GM23338 (cell line): ENCODE results near the gene ACP2. TPM values are rescaled to one million over a fixed set of nuclear protein-coding genes. Genes with fewer than 3 reads are reported as not detected.
A peak's percentile ranks its signal among the peaks of the same experiment; 100 is the strongest.

Source experiments
- ATAC-seq: fragments of 200-7000 bp; cut with Tn5 transposase; 3 replicates; pipeline ENCODE4 v1.9.1; 2020
- DNase-seq: peaks from one replicate; pipeline ENCODE4 v3.0.0-alpha.2; 2015; ENCODE audit warnings: low spot score
- H2AFZ ChIP-seq: fragments of 200-600 bp; sonication (generic); 2 replicates; pipeline ENCODE4 v1.8.0; 2016; ENCODE audit warnings: antibody characterized with exemption, mild to moderate bottlenecking, moderate library complexity
- H3F3A ChIP-seq: fragments of 200-600 bp; sonication (generic); replicated peaks from 2 replicates; pipeline ENCODE4 v1.8.0; 2017; ENCODE audit warnings: antibody characterized with exemption, mixed run types, low read depth
- H3K27ac ChIP-seq: fragments of 200-600 bp; sonication (generic); 2 replicates; pipeline ENCODE4 v1.6.1; 2016; ENCODE audit warnings: low read depth
- H3K27me3 ChIP-seq: fragments of 200-600 bp; sonication (generic); 2 replicates; pipeline ENCODE4 v1.8.0; 2016; ENCODE audit warnings: mild to moderate bottlenecking, mixed run types, moderate library complexity; ENCODE audit not compliant: insufficient read depth
- H3K36me3 ChIP-seq: fragments of 200-600 bp; sonication (generic); 2 replicates; pipeline ENCODE4 v1.8.0; 2016; ENCODE audit warnings: mild to moderate bottlenecking; ENCODE audit not compliant: insufficient read depth
- H3K4me1 ChIP-seq: fragments of 200-600 bp; sonication (generic); 2 replicates; pipeline ENCODE4 v1.8.0; 2016; ENCODE audit warnings: mild to moderate bottlenecking, moderate library complexity; ENCODE audit not compliant: insufficient read depth
- H3K4me2 ChIP-seq: fragments of 200-600 bp; sonication (generic); 2 replicates; pipeline ENCODE4 v1.7.1; 2017; ENCODE audit warnings: mixed run types
- H3K4me3 ChIP-seq: fragments of 200-600 bp; sonication (generic); 2 replicates; pipeline ENCODE4 v1.6.1; 2016; ENCODE audit warnings: mixed run types
- H3K79me2 ChIP-seq: fragments of 200-600 bp; sonication (generic); replicated peaks from 2 replicates; pipeline ENCODE4 v1.8.0; 2017; ENCODE audit warnings: mild to moderate bottlenecking; ENCODE audit not compliant: insufficient read depth
- H3K9me2 ChIP-seq: fragments of 200-600 bp; sonication (generic); 2 replicates; pipeline ENCODE4 v1.8.0; 2017; ENCODE audit not compliant: insufficient read depth
- H4K20me1 ChIP-seq: fragments of 200-600 bp; sonication (generic); replicated peaks from 2 replicates; pipeline ENCODE4 v1.8.0; 2017; ENCODE audit warnings: mild to moderate bottlenecking; ENCODE audit not compliant: insufficient read depth
- H3K27ac Mint-ChIP-seq: 2 replicates; pipeline ENCODE4 v1.8.0; 2020; ENCODE audit warnings: inconsistent platforms, mild to moderate bottlenecking, moderate library complexity, mixed read lengths
- H3K27me3 Mint-ChIP-seq: 3 replicates; pipeline ENCODE4 v1.8.0; 2022; ENCODE audit warnings: low read depth, mild to moderate bottlenecking, moderate library complexity, mixed read lengths, inconsistent platforms; ENCODE audit not compliant: insufficient read depth, poor library complexity
- H3K36me3 Mint-ChIP-seq: 3 replicates; pipeline ENCODE4 v1.8.0; 2021; ENCODE audit warnings: low read depth, mild to moderate bottlenecking, inconsistent platforms, moderate library complexity, mixed read lengths
- H3K4me1 Mint-ChIP-seq: 3 replicates; pipeline ENCODE4 v1.8.0; 2020; ENCODE audit warnings: mild to moderate bottlenecking, inconsistent platforms, mixed read lengths
- H3K4me3 Mint-ChIP-seq: 3 replicates; pipeline ENCODE4 v1.8.0; 2021; ENCODE audit warnings: moderate library complexity, mild to moderate bottlenecking, inconsistent platforms, mixed read lengths
- H3K9me3 Mint-ChIP-seq: 3 replicates; pipeline ENCODE4 v1.8.0; 2020; ENCODE audit warnings: moderate library complexity, mild to moderate bottlenecking, inconsistent platforms, mixed read lengths
- CREB1 ChIP-seq: fragments of 250-450 bp; sonication (Bioruptor Pico); IDR thresholded peaks from 2 replicates; pipeline ENCODE4 v1.5.0; 2020; ENCODE audit warnings: low read depth, mild to moderate bottlenecking, moderate library complexity
- EZH2 ChIP-seq: fragments of 200-600 bp; sonication (generic); IDR thresholded peaks from one replicate; pipeline ENCODE4 v1.8.0; 2017; ENCODE audit warnings: antibody characterized with exemption, mild to moderate bottlenecking, low read depth; ENCODE audit not compliant: unreplicated experiment
- EZH2phosphoT487 ChIP-seq: fragments of 200-600 bp; sonication (generic); IDR thresholded peaks from one replicate; pipeline ENCODE4 v1.8.1; 2018; ENCODE audit warnings: antibody characterized with exemption; ENCODE audit not compliant: unreplicated experiment
- JUNB ChIP-seq: IDR thresholded peaks from one replicate; pipeline ENCODE4 v1.6.1; 2016; ENCODE audit warnings: antibody characterized with exemption; ENCODE audit not compliant: unreplicated experiment
- NANOG ChIP-seq: IDR thresholded peaks from 2 replicates; pipeline ENCODE4 v1.6.1; 2016; ENCODE audit warnings: antibody characterized with exemption, borderline replicate concordance
- POLR2AphosphoS5 ChIP-seq: IDR thresholded peaks from 2 replicates; pipeline ENCODE4 v1.6.1; 2016; ENCODE audit warnings: antibody characterized with exemption, low read depth
- STAT1 ChIP-seq: IDR thresholded peaks from one replicate; pipeline ENCODE4 v1.6.1; 2016; ENCODE audit warnings: antibody characterized with exemption; ENCODE audit not compliant: unreplicated experiment
- ZNF114 ChIP-seq: fragments of 250-450 bp; sonication (Bioruptor Pico); IDR thresholded peaks from 2 replicates; pipeline ENCODE4 v1.5.0; 2020; ENCODE audit warnings: mild to moderate bottlenecking, moderate library complexity
- ZNF331 ChIP-seq: fragments of 250-450 bp; sonication (Bioruptor Pico); IDR thresholded peaks from 2 replicates; pipeline ENCODE4 v1.5.0; 2020; ENCODE audit warnings: low read depth, mild to moderate bottlenecking, moderate library complexity
- polyA plus RNA-seq: library from polyadenylated mRNA; unstranded; fragments of >200 nt; fragmentation: Nextera tagmentation; extraction: Ambion mirVana; gene quantifications from 2 replicates; pipeline ENCODE4 v1.2.1, GENCODE V29; 2016
- total RNA-seq: library from RNA; depleted of rRNA; stranded (reverse); fragments of >200 nt; shearing (Covaris generic); gene quantifications from 2 replicates; pipeline ENCODE4 v1.2.3, GENCODE V29; 2014
- TF ChIP-seq, protein P1 (sequence below): IDR thresholded peaks from 2 replicates; pipeline ENCODE4 v1.6.1; 2016; ENCODE audit warnings: antibody characterized with exemption
- TF ChIP-seq, protein P2 (sequence below), 2 experiments: fragments of 200-600 bp in 1 of 2; sonication (generic) in 1 of 2; conservative IDR thresholded peaks; 2 replicates each; pipeline versions ENCODE4 v1.5.1 to v1.6.1; 2016 to 2017; ENCODE audit warnings: antibody characterized with exemption in 2 of 2, low read depth in 2 of 2, mild to moderate bottlenecking in 2 of 2, moderate library complexity in 1 of 2
- TF ChIP-seq, protein P3 (sequence below): fragments of 250-450 bp; sonication (Bioruptor Pico); IDR thresholded peaks from 2 replicates; pipeline ENCODE4 v1.5.0; 2020; ENCODE audit warnings: mild to moderate bottlenecking, moderate library complexity
- TF ChIP-seq, protein P4 (sequence below): IDR thresholded peaks from one replicate; pipeline ENCODE4 v1.6.1; 2018; ENCODE audit warnings: antibody characterized with exemption; ENCODE audit not compliant: unreplicated experiment

The ACP2 gene
- total and polyA plus RNA-seq, 2 experiments from 2014 or later = 7.3 to 32.1 TPM

DNA sequence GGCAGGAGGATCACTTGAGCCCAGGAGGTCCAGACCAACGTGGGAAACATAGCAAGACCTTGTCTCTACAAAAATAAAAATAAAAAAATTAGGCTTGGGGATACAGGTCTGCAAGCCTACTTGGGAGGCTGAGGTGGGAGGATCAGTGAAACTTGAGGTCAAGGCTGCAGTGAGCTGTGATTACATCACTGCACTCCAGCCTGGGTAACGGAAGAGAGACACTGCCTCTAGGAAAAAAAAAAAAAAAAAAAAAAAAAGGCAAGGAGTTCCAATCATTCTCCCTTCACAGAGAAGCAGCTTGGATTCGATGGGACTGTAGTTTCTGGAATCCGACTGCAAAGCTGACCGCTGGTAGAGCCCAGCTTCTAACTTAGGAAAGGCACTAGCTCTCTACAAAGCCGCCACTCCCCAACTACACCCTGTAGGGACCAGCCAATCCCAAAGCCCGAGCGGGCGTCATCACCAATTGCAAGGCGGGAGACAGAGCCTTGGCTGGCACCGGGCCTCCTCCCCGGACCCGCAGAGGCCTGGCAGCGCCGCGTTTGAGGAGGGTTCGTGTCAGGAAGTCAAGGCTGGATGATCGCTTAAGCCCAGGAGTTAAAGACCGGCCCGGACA lies 34.6 kb downstream of the ACP2 start:
- Histone ChIP-seq H3K79me2 (peaks cover 34% of the 10 kb centered on the region), H4K20me1 (no peaks in the 10 kb centered on the region; the same call in 1 of the 2 replicates), H3K9me2 (no peaks in the 10 kb centered on the region), H3K27ac (peak overlapping the region; percentile 94), H3K4me1 (peaks cover 17% of the 10 kb centered on the region), H2AFZ (peak overlapping the region; percentile 82; the same call in 1 of the 2 replicates), H3K4me2 (peak overlapping the region; percentile 75), H3F3A (peaks cover 15% of the 10 kb centered on the region; the same call in 1 of the 2 replicates), H3K27me3 (no peaks in the 10 kb centered on the region), H3K36me3 (no peaks in the 10 kb centered on the region; the same call in 1 of the 2 replicates), H3K4me3 (peak overlapping the region; percentile 77)
- ATAC-seq (peak; percentile 91), DNase-seq (peak; percentile 96)
- H3K4me3 Mint-ChIP-seq = peak overlapping the region; percentile 91
- H3K27ac Mint-ChIP-seq = peak overlapping the region; percentile 99
- peaks cover 14% of the 10 kb centered on the region for H3K36me3 Mint-ChIP-seq
- no peak for TF ChIP-seq STAT1
- no peak for TF ChIP-seq EZH2
- TF ChIP-seq JUNB = no peak
- TF ChIP-seq ZNF114 (CRISPR knock-in tag) = no peak
- TF ChIP-seq NANOG = no peak
- no peak for TF ChIP-seq ZNF331 (CRISPR knock-in tag)
- TF ChIP-seq, protein P1, sequence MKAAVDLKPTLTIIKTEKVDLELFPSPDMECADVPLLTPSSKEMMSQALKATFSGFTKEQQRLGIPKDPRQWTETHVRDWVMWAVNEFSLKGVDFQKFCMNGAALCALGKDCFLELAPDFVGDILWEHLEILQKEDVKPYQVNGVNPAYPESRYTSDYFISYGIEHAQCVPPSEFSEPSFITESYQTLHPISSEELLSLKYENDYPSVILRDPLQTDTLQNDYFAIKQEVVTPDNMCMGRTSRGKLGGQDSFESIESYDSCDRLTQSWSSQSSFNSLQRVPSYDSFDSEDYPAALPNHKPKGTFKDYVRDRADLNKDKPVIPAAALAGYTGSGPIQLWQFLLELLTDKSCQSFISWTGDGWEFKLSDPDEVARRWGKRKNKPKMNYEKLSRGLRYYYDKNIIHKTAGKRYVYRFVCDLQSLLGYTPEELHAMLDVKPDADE = no peak
- TF ChIP-seq, protein P2, sequence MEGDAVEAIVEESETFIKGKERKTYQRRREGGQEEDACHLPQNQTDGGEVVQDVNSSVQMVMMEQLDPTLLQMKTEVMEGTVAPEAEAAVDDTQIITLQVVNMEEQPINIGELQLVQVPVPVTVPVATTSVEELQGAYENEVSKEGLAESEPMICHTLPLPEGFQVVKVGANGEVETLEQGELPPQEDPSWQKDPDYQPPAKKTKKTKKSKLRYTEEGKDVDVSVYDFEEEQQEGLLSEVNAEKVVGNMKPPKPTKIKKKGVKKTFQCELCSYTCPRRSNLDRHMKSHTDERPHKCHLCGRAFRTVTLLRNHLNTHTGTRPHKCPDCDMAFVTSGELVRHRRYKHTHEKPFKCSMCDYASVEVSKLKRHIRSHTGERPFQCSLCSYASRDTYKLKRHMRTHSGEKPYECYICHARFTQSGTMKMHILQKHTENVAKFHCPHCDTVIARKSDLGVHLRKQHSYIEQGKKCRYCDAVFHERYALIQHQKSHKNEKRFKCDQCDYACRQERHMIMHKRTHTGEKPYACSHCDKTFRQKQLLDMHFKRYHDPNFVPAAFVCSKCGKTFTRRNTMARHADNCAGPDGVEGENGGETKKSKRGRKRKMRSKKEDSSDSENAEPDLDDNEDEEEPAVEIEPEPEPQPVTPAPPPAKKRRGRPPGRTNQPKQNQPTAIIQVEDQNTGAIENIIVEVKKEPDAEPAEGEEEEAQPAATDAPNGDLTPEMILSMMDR (conservative IDR thresholded peaks at IDR 0.05; ENCODE audit: low read depth in 2 of 2) = no peak
- peak; percentile 70 for TF ChIP-seq CREB1 (CRISPR knock-in tag)
- no peak for TF ChIP-seq EZH2phosphoT487
- TF ChIP-seq, protein P3, sequence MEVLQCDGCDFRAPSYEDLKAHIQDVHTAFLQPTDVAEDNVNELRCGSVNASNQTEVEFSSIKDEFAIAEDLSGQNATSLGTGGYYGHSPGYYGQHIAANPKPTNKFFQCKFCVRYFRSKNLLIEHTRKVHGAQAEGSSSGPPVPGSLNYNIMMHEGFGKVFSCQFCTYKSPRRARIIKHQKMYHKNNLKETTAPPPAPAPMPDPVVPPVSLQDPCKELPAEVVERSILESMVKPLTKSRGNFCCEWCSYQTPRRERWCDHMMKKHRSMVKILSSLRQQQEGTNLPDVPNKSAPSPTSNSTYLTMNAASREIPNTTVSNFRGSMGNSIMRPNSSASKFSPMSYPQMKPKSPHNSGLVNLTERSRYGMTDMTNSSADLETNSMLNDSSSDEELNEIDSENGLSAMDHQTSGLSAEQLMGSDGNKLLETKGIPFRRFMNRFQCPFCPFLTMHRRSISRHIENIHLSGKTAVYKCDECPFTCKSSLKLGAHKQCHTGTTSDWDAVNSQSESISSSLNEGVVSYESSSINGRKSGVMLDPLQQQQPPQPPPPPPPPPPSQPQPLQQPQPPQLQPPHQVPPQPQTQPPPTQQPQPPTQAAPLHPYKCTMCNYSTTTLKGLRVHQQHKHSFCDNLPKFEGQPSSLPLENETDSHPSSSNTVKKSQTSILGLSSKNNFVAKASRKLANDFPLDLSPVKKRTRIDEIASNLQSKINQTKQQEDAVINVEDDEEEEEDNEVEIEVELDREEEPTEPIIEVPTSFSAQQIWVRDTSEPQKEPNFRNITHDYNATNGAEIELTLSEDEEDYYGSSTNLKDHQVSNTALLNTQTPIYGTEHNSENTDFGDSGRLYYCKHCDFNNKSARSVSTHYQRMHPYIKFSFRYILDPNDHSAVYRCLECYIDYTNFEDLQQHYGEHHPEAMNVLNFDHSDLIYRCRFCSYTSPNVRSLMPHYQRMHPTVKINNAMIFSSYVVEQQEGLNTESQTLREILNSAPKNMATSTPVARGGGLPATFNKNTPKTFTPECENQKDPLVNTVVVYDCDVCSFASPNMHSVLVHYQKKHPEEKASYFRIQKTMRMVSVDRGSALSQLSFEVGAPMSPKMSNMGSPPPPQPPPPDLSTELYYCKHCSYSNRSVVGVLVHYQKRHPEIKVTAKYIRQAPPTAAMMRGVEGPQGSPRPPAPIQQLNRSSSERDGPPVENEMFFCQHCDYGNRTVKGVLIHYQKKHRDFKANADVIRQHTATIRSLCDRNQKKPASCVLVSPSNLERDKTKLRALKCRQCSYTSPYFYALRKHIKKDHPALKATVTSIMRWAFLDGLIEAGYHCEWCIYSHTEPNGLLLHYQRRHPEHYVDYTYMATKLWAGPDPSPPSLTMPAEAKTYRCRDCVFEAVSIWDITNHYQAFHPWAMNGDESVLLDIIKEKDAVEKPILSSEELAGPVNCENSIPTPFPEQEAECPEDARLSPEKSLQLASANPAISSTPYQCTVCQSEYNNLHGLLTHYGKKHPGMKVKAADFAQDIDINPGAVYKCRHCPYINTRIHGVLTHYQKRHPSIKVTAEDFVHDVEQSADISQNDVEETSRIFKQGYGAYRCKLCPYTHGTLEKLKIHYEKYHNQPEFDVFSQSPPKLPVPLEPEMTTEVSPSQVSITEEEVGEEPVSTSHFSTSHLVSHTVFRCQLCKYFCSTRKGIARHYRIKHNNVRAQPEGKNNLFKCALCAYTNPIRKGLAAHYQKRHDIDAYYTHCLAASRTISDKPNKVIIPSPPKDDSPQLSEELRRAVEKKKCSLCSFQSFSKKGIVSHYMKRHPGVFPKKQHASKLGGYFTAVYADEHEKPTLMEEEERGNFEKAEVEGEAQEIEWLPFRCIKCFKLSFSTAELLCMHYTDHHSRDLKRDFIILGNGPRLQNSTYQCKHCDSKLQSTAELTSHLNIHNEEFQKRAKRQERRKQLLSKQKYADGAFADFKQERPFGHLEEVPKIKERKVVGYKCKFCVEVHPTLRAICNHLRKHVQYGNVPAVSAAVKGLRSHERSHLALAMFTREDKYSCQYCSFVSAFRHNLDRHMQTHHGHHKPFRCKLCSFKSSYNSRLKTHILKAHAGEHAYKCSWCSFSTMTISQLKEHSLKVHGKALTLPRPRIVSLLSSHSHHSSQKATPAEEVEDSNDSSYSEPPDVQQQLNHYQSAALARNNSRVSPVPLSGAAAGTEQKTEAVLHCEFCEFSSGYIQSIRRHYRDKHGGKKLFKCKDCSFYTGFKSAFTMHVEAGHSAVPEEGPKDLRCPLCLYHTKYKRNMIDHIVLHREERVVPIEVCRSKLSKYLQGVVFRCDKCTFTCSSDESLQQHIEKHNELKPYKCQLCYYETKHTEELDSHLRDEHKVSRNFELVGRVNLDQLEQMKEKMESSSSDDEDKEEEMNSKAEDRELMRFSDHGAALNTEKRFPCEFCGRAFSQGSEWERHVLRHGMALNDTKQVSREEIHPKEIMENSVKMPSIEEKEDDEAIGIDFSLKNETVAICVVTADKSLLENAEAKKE = no peak
- TF ChIP-seq POLR2AphosphoS5 = peak; percentile 78
- TF ChIP-seq, protein P4, sequence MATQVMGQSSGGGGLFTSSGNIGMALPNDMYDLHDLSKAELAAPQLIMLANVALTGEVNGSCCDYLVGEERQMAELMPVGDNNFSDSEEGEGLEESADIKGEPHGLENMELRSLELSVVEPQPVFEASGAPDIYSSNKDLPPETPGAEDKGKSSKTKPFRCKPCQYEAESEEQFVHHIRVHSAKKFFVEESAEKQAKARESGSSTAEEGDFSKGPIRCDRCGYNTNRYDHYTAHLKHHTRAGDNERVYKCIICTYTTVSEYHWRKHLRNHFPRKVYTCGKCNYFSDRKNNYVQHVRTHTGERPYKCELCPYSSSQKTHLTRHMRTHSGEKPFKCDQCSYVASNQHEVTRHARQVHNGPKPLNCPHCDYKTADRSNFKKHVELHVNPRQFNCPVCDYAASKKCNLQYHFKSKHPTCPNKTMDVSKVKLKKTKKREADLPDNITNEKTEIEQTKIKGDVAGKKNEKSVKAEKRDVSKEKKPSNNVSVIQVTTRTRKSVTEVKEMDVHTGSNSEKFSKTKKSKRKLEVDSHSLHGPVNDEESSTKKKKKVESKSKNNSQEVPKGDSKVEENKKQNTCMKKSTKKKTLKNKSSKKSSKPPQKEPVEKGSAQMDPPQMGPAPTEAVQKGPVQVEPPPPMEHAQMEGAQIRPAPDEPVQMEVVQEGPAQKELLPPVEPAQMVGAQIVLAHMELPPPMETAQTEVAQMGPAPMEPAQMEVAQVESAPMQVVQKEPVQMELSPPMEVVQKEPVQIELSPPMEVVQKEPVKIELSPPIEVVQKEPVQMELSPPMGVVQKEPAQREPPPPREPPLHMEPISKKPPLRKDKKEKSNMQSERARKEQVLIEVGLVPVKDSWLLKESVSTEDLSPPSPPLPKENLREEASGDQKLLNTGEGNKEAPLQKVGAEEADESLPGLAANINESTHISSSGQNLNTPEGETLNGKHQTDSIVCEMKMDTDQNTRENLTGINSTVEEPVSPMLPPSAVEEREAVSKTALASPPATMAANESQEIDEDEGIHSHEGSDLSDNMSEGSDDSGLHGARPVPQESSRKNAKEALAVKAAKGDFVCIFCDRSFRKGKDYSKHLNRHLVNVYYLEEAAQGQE = no peak
- H3K9me3 Mint-ChIP-seq = no peaks in the 10 kb centered on the region
- peaks cover 21% of the 10 kb centered on the region for H3K4me1 Mint-ChIP-seq
- peaks cover 3% of the 10 kb centered on the region for H3K27me3 Mint-ChIP-seq
